Smooth muscle cell (in vitro differentiated cells): ENCODE measurements around the gene PAH. TPM values are rescaled to one million over a fixed set of nuclear protein-coding genes. Genes with fewer than 3 reads are reported as not detected.

ENCODE experiments used
- DNase-seq: peaks from one replicate; lab custom pipeline; 2025; ENCODE audit not compliant: unreplicated experiment; lab: John Stamatoyannopoulos, UW
- H2AFZ ChIP-seq: fragments of 200-600 bp; sonication (generic); 2 replicates; pipeline ENCODE4 v1.6.0; 2016; ENCODE audit warnings: antibody characterized with exemption, low read depth, mild to moderate bottlenecking
- H3F3A ChIP-seq: fragments of 200-600 bp; sonication (generic); 2 replicates; pipeline ENCODE4 v1.6.0; 2017; ENCODE audit warnings: antibody characterized with exemption, low read depth
- H3K27ac ChIP-seq: fragments of 200-600 bp; sonication (generic); 2 replicates; pipeline ENCODE4 v1.5.1; 2016; ENCODE audit warnings: low read depth, mild to moderate bottlenecking
- H3K27me3 ChIP-seq: fragments of 200-600 bp; sonication (generic); 2 replicates; pipeline ENCODE4 v1.6.1; 2016; ENCODE audit warnings: low read depth, mild to moderate bottlenecking
- H3K36me3 ChIP-seq: fragments of 200-600 bp; sonication (generic); 2 replicates; pipeline ENCODE4 v1.5.1; 2016; ENCODE audit warnings: low read depth
- H3K4me1 ChIP-seq: fragments of 200-600 bp; sonication (generic); 2 replicates; pipeline ENCODE4 v1.5.1; 2016; ENCODE audit warnings: low read depth
- H3K4me2 ChIP-seq: fragments of 200-600 bp; sonication (generic); 2 replicates; pipeline ENCODE4 v1.6.0; 2016; ENCODE audit warnings: mild to moderate bottlenecking
- H3K4me3 ChIP-seq: fragments of 200-600 bp; sonication (generic); 2 replicates; pipeline ENCODE4 v1.5.1; 2016; ENCODE audit warnings: mild to moderate bottlenecking
- H3K79me2 ChIP-seq: fragments of 200-600 bp; sonication (generic); 2 replicates; pipeline ENCODE4 v1.6.0; 2016; ENCODE audit warnings: low read depth, mild to moderate bottlenecking
- H3K9ac ChIP-seq: fragments of 200-600 bp; sonication (generic); 2 replicates; pipeline ENCODE4 v1.6.0; 2016; ENCODE audit warnings: low read depth
- H3K9me3 ChIP-seq: fragments of 200-600 bp; sonication (generic); replicated peaks from 2 replicates; pipeline ENCODE4 v1.5.1; 2016; ENCODE audit warnings: low read depth
- H4K20me1 ChIP-seq: fragments of 200-600 bp; sonication (generic); 2 replicates; pipeline ENCODE4 v1.6.0; 2016; ENCODE audit warnings: low read depth
- CTCF ChIP-seq: fragments of 200-600 bp; sonication (generic); IDR thresholded peaks from 2 replicates; pipeline ENCODE4 v1.5.1; 2017; ENCODE audit warnings: borderline replicate concordance, mild to moderate bottlenecking, antibody characterized with exemption; ENCODE audit not compliant: insufficient read depth, poor library complexity, severe bottlenecking
- WGBS: methylation state at CpG from one replicate; pipeline ENCODE4 v1.1.7; 2016; ENCODE audit warnings: low lambda C conversion rate; 5-methylcytosine and 5-hydroxymethylcytosine counted together
- polyA plus RNA-seq: library from polyadenylated mRNA; unstranded; fragments of >200 nt; fragmentation: Nextera tagmentation; extraction: Ambion mirVana; gene quantifications from 2 replicates; pipeline ENCODE4 v1.2.1, GENCODE V29; 2016
- total RNA-seq: library from RNA; depleted of rRNA; stranded (reverse); fragments of >200 nt; gene quantifications from 2 replicates; pipeline ENCODE4 v1.2.3, GENCODE V29; 2014

Gene PAH
- total and polyA plus RNA-seq, 2 experiments from 2014 or later = not detected

DNA sequence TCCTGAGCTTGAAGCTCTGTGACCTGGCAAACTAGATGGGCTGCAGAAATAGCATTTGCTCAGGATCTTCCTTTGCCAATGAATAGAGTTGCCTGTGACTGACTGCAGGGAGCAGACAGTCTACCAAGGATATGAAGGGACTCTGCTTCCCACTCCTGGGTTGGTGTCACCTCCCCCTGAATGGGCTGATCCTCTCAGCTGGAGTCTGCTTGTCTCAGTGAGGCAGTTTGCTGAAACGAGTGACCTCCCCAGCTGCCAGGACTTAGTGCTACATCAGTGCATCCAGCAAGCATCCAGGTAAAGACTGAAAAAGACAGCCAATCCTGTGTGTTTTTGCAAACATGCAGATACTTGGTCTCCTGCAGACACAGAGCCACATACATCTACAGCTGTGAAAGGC lies 28.5 kb downstream of the PAH start:
- Histone ChIP-seq H3K36me3 (no peaks in the 10 kb centered on the region), H3K4me2 (no peak overlapping the region), H3K4me1 (peaks cover 18% of the 10 kb centered on the region), H4K20me1 (no peaks in the 10 kb centered on the region), H3K9me3 (no peaks in the 10 kb centered on the region), H3K4me3 (no peak overlapping the region), H3K9ac (no peak overlapping the region), H2AFZ (no peak overlapping the region), H3K27me3 (peaks cover 24% of the 10 kb centered on the region), H3K27ac (no peak overlapping the region), H3F3A (no peaks in the 10 kb centered on the region), H3K79me2 (no peaks in the 10 kb centered on the region)
- DNase-seq = no peak
- WGBS = 27% methylated on average over 1 of the region's 1 CpG
- no peak for TF ChIP-seq CTCF

GRCh38 chr12:102885043-102885932 lies 31.8 kb downstream of the PAH start:
- WGBS = 82% methylated on average over 20 of the region's 20 CpGs
- no peak overlapping the region for H3K27ac ChIP-seq
- H2AFZ ChIP-seq = no peak overlapping the region
- no peaks in the 10 kb centered on the region for H3K36me3 ChIP-seq
- no peak for DNase-seq
- no peak overlapping the region for H3K9ac ChIP-seq
- H3K79me2 ChIP-seq = no peaks in the 10 kb centered on the region
- H3K4me3 ChIP-seq = no peak overlapping the region
- no peaks in the 10 kb centered on the region for H3F3A ChIP-seq
- peaks cover 23% of the 10 kb centered on the region for H3K27me3 ChIP-seq
- H3K4me1 ChIP-seq = peaks cover 15% of the 10 kb centered on the region
- no peaks in the 10 kb centered on the region for H4K20me1 ChIP-seq
- TF ChIP-seq CTCF = no peak
- H3K9me3 ChIP-seq = no peaks in the 10 kb centered on the region
- no peak overlapping the region for H3K4me2 ChIP-seq

GRCh38 chr12:102883204-102883799 lies 33.7 kb downstream of the PAH start:
- Histone ChIP-seq H3K4me2 (no peak overlapping the region), H3K4me3 (no peak overlapping the region), H4K20me1 (no peaks in the 10 kb centered on the region), H3K79me2 (no peaks in the 10 kb centered on the region), H3K27me3 (peaks cover 6% of the 10 kb centered on the region), H3K36me3 (no peaks in the 10 kb centered on the region), H3K9ac (no peak overlapping the region), H3F3A (no peaks in the 10 kb centered on the region), H3K9me3 (no peaks in the 10 kb centered on the region), H2AFZ (no peak overlapping the region), H3K4me1 (no peaks in the 10 kb centered on the region), H3K27ac (no peak overlapping the region)
- WGBS = 34% methylated on average over 8 of the region's 8 CpGs
- peak; percentile 92 for TF ChIP-seq CTCF
- no peak for DNase-seq
